Panc1 (cell line): ENCODE results near the gene GRM2. TPM values are rescaled to one million over a fixed set of nuclear protein-coding genes. Genes with fewer than 3 reads are reported as not detected.

Experiments used
- ATAC-seq: fragments of 200-7000 bp; cut with Tn5 transposase; 2 replicates; pipeline ENCODE4 v1.9.1; 2020; ENCODE audit warnings: mild to moderate bottlenecking, moderate library complexity
- BruUV-seq: library from RNA; stranded (reverse); fragments of 400-500 nt; replicated peaks from 2 replicates; lab custom pipeline; 2021; lab: Mats Ljungman, UMichigan
- CTCF ChIA-PET: fragments of 300-600 bp; sonication (Branson Sonifier 250); formaldehyde crosslinking; loops from one replicate; lab custom pipeline; 2022; ENCODE audit warnings: antibody characterized with exemption; lab: Charles Lee
- POLR2A ChIA-PET: fragments of 300-600 bp; sonication (Branson Sonifier 250); formaldehyde crosslinking; loops from one replicate; lab custom pipeline; 2022; ENCODE audit warnings: antibody characterized with exemption; lab: Charles Lee
- DNase-seq: peaks from one replicate; pipeline ENCODE4 v3.0.0-alpha.2; 2010; ENCODE audit warnings: low read depth, low spot score
- H3K27ac ChIP-seq: 2 replicates; pipeline ENCODE4 v1.5.1; 2011; ENCODE audit warnings: mild to moderate bottlenecking, low read length, inconsistent platforms
- H3K27me3 ChIP-seq: fragments of 200-500 bp; sonication (Bioruptor generic); 2 replicates; pipeline ENCODE4 v1.6.0; 2014; ENCODE audit warnings: low read length, inconsistent platforms; ENCODE audit not compliant: control insufficient read depth, insufficient read depth
- H3K36me3 ChIP-seq: fragments of 200-500 bp; sonication (Bioruptor generic); 2 replicates; pipeline ENCODE4 v1.5.1; 2014; ENCODE audit warnings: inconsistent platforms, mild to moderate bottlenecking, low read length, moderate library complexity; ENCODE audit not compliant: control insufficient read depth, insufficient read depth
- H3K4me1 ChIP-seq: 2 replicates; pipeline ENCODE4 v1.5.1; 2011; ENCODE audit warnings: inconsistent platforms, mild to moderate bottlenecking, low read length, moderate library complexity; ENCODE audit not compliant: control insufficient read depth, insufficient read depth
- H3K4me3 ChIP-seq, 2 experiments: 2 replicates each; pipeline ENCODE4 v1.5.1; 2011 to 2012; ENCODE audit warnings: low read depth in 2 of 2, low read length in 2 of 2, mild to moderate bottlenecking in 2 of 2, inconsistent platforms in 1 of 2, moderate library complexity in 1 of 2
- H3K9me3 ChIP-seq: fragments of 200-500 bp; sonication (Bioruptor generic); 2 replicates; pipeline ENCODE4 v1.5.1; 2014; ENCODE audit warnings: low read depth, mild to moderate bottlenecking, inconsistent platforms, low read length, moderate library complexity; ENCODE audit not compliant: control insufficient read depth, insufficient read depth
- POLR2AphosphoS5 ChIP-seq: IDR thresholded peaks from 2 replicates; pipeline ENCODE4 v1.6.1; 2012; ENCODE audit warnings: mild to moderate bottlenecking, low read depth, low read length, moderate library complexity
- SIN3A ChIP-seq: IDR thresholded peaks from 2 replicates; pipeline ENCODE4 v1.6.1; 2012; ENCODE audit warnings: low read depth, mild to moderate bottlenecking, low read length, moderate library complexity, borderline replicate concordance; ENCODE audit not compliant: insufficient read depth
- TCF7L2 ChIP-seq: IDR thresholded peaks from 2 replicates; pipeline ENCODE4 v1.6.1; 2011; ENCODE audit warnings: mild to moderate bottlenecking, low read depth, low read length, inconsistent platforms
- in situ Hi-C: cut with HindIII; loops from 2 replicates; pipeline ENCODE4 v1.10.0; 2016; ENCODE audit warnings: low sequenced_read_pairs, low pct_unique_long_range_greater_than_20kb
- intact Hi-C: fragments of 100-400 bp; cut with micrococcal nuclease; formaldehyde crosslinking; loops from one replicate; pipeline ENCODE4 v1.10.0; 2022; ENCODE audit not compliant: unreplicated experiment
- total RNA-seq: library from RNA; stranded (reverse); gene quantifications from one replicate; pipeline ENCODE4 v1.2.1, GENCODE V29; 2021; ENCODE audit not compliant: unreplicated experiment
- TF ChIP-seq, protein P1 (sequence below): fragments of 450-650 bp; IDR thresholded peaks from 2 replicates; pipeline ENCODE4 v1.5.1; 2017; ENCODE audit warnings: mild to moderate bottlenecking
- TF ChIP-seq, protein P2 (sequence below), 2 experiments: IDR thresholded peaks; 2 replicates each; pipeline ENCODE4 v1.6.1; 2011 to 2012; ENCODE audit warnings: low read depth in 2 of 2, control low read depth in 1 of 2, low read length in 1 of 2, mild to moderate bottlenecking in 1 of 2, moderate library complexity in 1 of 2; ENCODE audit not compliant: insufficient read depth in 1 of 2

The GRM2 gene
- total RNA-seq, 1 experiment from 2014 or later = 0.21 TPM

- Histone ChIP-seq H3K27ac (no peak overlapping the region), H3K9me3 (no peaks in the 10 kb centered on the region), H3K4me3 (no peak overlapping the region), H3K27me3 (no peaks in the 10 kb centered on the region; the same call in 1 of the 2 replicates), H3K4me1 (no peaks in the 10 kb centered on the region), H3K36me3 (0 out of 2 replicates have a peak, but pooled peaks cover 2% of the 10 kb centered on the region)
- intact Hi-C loops (no loop called here), in situ Hi-C loops (no loop called here)
- no TSS peak for BruUV-seq
- DNase-seq (no peak), ATAC-seq (no peak)
- no peak for TF ChIP-seq SIN3A
- TF ChIP-seq, protein P1, sequence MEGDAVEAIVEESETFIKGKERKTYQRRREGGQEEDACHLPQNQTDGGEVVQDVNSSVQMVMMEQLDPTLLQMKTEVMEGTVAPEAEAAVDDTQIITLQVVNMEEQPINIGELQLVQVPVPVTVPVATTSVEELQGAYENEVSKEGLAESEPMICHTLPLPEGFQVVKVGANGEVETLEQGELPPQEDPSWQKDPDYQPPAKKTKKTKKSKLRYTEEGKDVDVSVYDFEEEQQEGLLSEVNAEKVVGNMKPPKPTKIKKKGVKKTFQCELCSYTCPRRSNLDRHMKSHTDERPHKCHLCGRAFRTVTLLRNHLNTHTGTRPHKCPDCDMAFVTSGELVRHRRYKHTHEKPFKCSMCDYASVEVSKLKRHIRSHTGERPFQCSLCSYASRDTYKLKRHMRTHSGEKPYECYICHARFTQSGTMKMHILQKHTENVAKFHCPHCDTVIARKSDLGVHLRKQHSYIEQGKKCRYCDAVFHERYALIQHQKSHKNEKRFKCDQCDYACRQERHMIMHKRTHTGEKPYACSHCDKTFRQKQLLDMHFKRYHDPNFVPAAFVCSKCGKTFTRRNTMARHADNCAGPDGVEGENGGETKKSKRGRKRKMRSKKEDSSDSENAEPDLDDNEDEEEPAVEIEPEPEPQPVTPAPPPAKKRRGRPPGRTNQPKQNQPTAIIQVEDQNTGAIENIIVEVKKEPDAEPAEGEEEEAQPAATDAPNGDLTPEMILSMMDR = no peak
- TF ChIP-seq, protein P2, sequence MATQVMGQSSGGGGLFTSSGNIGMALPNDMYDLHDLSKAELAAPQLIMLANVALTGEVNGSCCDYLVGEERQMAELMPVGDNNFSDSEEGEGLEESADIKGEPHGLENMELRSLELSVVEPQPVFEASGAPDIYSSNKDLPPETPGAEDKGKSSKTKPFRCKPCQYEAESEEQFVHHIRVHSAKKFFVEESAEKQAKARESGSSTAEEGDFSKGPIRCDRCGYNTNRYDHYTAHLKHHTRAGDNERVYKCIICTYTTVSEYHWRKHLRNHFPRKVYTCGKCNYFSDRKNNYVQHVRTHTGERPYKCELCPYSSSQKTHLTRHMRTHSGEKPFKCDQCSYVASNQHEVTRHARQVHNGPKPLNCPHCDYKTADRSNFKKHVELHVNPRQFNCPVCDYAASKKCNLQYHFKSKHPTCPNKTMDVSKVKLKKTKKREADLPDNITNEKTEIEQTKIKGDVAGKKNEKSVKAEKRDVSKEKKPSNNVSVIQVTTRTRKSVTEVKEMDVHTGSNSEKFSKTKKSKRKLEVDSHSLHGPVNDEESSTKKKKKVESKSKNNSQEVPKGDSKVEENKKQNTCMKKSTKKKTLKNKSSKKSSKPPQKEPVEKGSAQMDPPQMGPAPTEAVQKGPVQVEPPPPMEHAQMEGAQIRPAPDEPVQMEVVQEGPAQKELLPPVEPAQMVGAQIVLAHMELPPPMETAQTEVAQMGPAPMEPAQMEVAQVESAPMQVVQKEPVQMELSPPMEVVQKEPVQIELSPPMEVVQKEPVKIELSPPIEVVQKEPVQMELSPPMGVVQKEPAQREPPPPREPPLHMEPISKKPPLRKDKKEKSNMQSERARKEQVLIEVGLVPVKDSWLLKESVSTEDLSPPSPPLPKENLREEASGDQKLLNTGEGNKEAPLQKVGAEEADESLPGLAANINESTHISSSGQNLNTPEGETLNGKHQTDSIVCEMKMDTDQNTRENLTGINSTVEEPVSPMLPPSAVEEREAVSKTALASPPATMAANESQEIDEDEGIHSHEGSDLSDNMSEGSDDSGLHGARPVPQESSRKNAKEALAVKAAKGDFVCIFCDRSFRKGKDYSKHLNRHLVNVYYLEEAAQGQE (IDR thresholded peaks at IDR 0.05; ENCODE audit: insufficient read depth in 1 of 2, low read depth in 2 of 2, low read length in 1 of 2) = no peak
- TF ChIP-seq TCF7L2 = no peak
- TF ChIP-seq POLR2AphosphoS5 = no peak
- CTCF ChIA-PET = no interaction called here
- POLR2A ChIA-PET = no interaction called here
Measured at GRCh38 chr3:51703761-51704510, 2.9 kb upstream of the GRM2 start.

- ATAC-seq = no peak
- ChIA-PET POLR2A (no interaction called here), CTCF (no interaction called here)
- intact Hi-C loops (no loop called here), in situ Hi-C loops (no loop called here)
- Histone ChIP-seq H3K9me3 (no peaks in the 10 kb centered on the region), H3K27me3 (no peaks in the 10 kb centered on the region; the same call in 1 of the 2 replicates), H3K36me3 (no peaks in the 10 kb centered on the region), H3K4me1 (no peaks in the 10 kb centered on the region), H3K27ac (no peak overlapping the region), H3K4me3 (no peak overlapping the region)
- DNase-seq = no peak
- TF ChIP-seq, protein P2 (IDR thresholded peaks at IDR 0.05; ENCODE audit: insufficient read depth in 1 of 2, low read depth in 2 of 2, low read length in 1 of 2) = no peak
- TF ChIP-seq SIN3A (no peak), TCF7L2 (no peak), POLR2AphosphoS5 (no peak)
- TF ChIP-seq, protein P1 = no peak
- no TSS peak for BruUV-seq
Measured at GRCh38 chr3:51704511-51704950, 2.3 kb upstream of the GRM2 start.
